HCT116 (cell line): ENCODE data around the gene LRP1B. TPM values are rescaled to one million over a fixed set of nuclear protein-coding genes. Genes with fewer than 3 reads are reported as not detected.

ENCODE experiments used
- ATAC-seq: fragments of 200-7000 bp; cut with Tn5 transposase; 2 replicates; pipeline ENCODE4 v1.9.1; 2020; ENCODE audit warnings: mild to moderate bottlenecking, moderate library complexity
- BruUV-seq: library from RNA; stranded (reverse); fragments of 400-500 nt; replicated peaks from 2 replicates; lab custom pipeline; 2021; lab: Mats Ljungman, UMichigan
- CTCF ChIA-PET: fragments of 300-600 bp; sonication (Branson Sonifier 250); formaldehyde crosslinking; loops from one replicate; lab custom pipeline; 2021; ENCODE audit warnings: antibody characterized with exemption; lab: Charles Lee
- POLR2A ChIA-PET: fragments of 300-600, 350-600 bp; sonication (Branson Sonifier 250); formaldehyde crosslinking; loops from one replicate; lab custom pipeline; 2021; ENCODE audit warnings: antibody characterized with exemption; lab: Charles Lee
- RAD21 ChIA-PET, 2 experiments: fragments of 300-600 bp; sonication (Branson Sonifier 250); formaldehyde crosslinking; loops; one replicate each; lab custom pipeline; 2023; ENCODE audit warnings: low total read pairs in 2 of 2; ENCODE audit not compliant: uncharacterized antibody in 2 of 2, unreplicated experiment in 2 of 2, low non-redundant PET in 1 of 2; lab: Charles Lee
- DNase-seq: peaks from one replicate; pipeline ENCODE4 v3.0.0-alpha.2; 2010; ENCODE audit warnings: low read depth, low spot score
- H2AFZ ChIP-seq: fragments of 200-600 bp; shearing (Covaris generic), sonication (generic); 2 replicates; pipeline ENCODE4 v1.6.1; 2017; ENCODE audit warnings: low read depth, mixed run types, mixed read lengths, antibody characterized with exemption, low read length; ENCODE audit not compliant: poor library complexity, severe bottlenecking
- H3K27ac ChIP-seq: 2 replicates; pipeline ENCODE4 v1.5.1; 2012; ENCODE audit warnings: low read depth, low read length
- H3K27me3 ChIP-seq: fragments of 200-600 bp; sonication (generic); 2 replicates; pipeline ENCODE4 v1.6.1; 2016; ENCODE audit warnings: mixed run types, low read length, mixed read lengths; ENCODE audit not compliant: insufficient read depth
- H3K36me3 ChIP-seq, 2 experiments: fragments of 200-500 bp in 1 of 2; fragments of 200-600 bp in 1 of 2; sonication (Bioruptor generic) in 1 of 2; sonication (generic) in 1 of 2; 2 replicates each; pipeline versions ENCODE4 v1.5.1 to v1.6.1; 2014 to 2016; ENCODE audit warnings: low read length in 2 of 2, inconsistent platforms in 1 of 2, mixed read lengths in 1 of 2, mixed run types in 1 of 2; ENCODE audit not compliant: insufficient read depth in 2 of 2, control insufficient read depth in 1 of 2
- H3K4me1 ChIP-seq, 2 experiments: fragments of 200-600 bp in 1 of 2; sonication (generic) in 1 of 2; 2 replicates each; pipeline versions ENCODE4 v1.5.1 to v1.6.1; 2012 to 2017; ENCODE audit warnings: low read length in 2 of 2, inconsistent platforms in 1 of 2, mild to moderate bottlenecking in 1 of 2, mixed read lengths in 1 of 2, mixed run types in 1 of 2, moderate library complexity in 1 of 2; ENCODE audit not compliant: insufficient read depth in 2 of 2, control insufficient read depth in 1 of 2
- H3K4me2 ChIP-seq: fragments of 200-600 bp; sonication (generic); 2 replicates; pipeline ENCODE4 v1.6.1; 2017; ENCODE audit warnings: mixed run types, low read length, mixed read lengths
- H3K4me3 ChIP-seq, 2 experiments: fragments of 200-600 bp in 1 of 2; sonication (generic) in 1 of 2; replicated peaks in 1 of 2; 2 replicates each; pipeline ENCODE4 v1.5.1; 2011 to 2016; ENCODE audit warnings: low read length in 2 of 2, control low read depth in 1 of 2, low read depth in 1 of 2, mild to moderate bottlenecking in 1 of 2, mixed read lengths in 1 of 2, mixed run types in 1 of 2
- H3K79me2 ChIP-seq: fragments of 200-600 bp; sonication (generic); 2 replicates; pipeline ENCODE4 v1.6.1; 2017; ENCODE audit warnings: mild to moderate bottlenecking, mixed run types, low read length, moderate library complexity, mixed read lengths; ENCODE audit not compliant: insufficient read depth
- H3K9ac ChIP-seq: fragments of 200-600 bp; sonication (generic); 2 replicates; pipeline ENCODE4 v1.6.1; 2016; ENCODE audit warnings: low read length, mixed read lengths
- H3K9me2 ChIP-seq: fragments of 200-600 bp; sonication (generic), shearing (Covaris generic); 2 replicates; pipeline ENCODE4 v1.6.1; 2017; ENCODE audit warnings: mixed run types, mild to moderate bottlenecking, moderate library complexity; ENCODE audit not compliant: insufficient read depth
- H3K9me3 ChIP-seq, 2 experiments: fragments of 200-500 bp in 1 of 2; fragments of 200-600 bp in 1 of 2; sonication (Bioruptor generic) in 1 of 2; sonication (generic) in 1 of 2; 2 replicates each; pipeline ENCODE4 v1.6.1; 2014 to 2017; ENCODE audit warnings: low read length in 2 of 2, mixed read lengths in 2 of 2, inconsistent platforms in 1 of 2, low read depth in 1 of 2, mild to moderate bottlenecking in 1 of 2, mixed run types in 1 of 2, moderate library complexity in 1 of 2; ENCODE audit not compliant: control insufficient read depth in 1 of 2, insufficient read depth in 1 of 2
- H4K20me1 ChIP-seq: fragments of 200-600 bp; sonication (generic), shearing (Covaris generic); 2 replicates; pipeline ENCODE4 v1.6.1; 2017; ENCODE audit warnings: mixed run types, mild to moderate bottlenecking, moderate library complexity; ENCODE audit not compliant: insufficient read depth
- CEBPB ChIP-seq: IDR thresholded peaks from 2 replicates; pipeline ENCODE4 v1.6.1; 2012; ENCODE audit warnings: low read depth
- FOSL1 ChIP-seq: IDR thresholded peaks from 2 replicates; pipeline ENCODE4 v1.6.1; 2012; ENCODE audit warnings: low read depth
- RAD21 ChIP-seq: IDR thresholded peaks from 2 replicates; pipeline ENCODE4 v1.6.1; 2012; ENCODE audit warnings: low read depth, mild to moderate bottlenecking
- SP1 ChIP-seq: IDR thresholded peaks from 2 replicates; pipeline ENCODE4 v1.6.1; 2012; ENCODE audit warnings: low read depth
- SRF ChIP-seq: IDR thresholded peaks from 2 replicates; pipeline ENCODE4 v1.6.1; 2012; ENCODE audit warnings: low read depth
- TCF7L2 ChIP-seq: IDR thresholded peaks from 2 replicates; pipeline ENCODE4 v1.7.0; 2011; ENCODE audit warnings: borderline replicate concordance, inconsistent platforms; ENCODE audit not compliant: insufficient read depth, insufficient read length; ENCODE audit errors: extremely low read depth
- ZNF274 ChIP-seq: fragments of 200-500 bp; sonication (Bioruptor generic); IDR thresholded peaks from 2 replicates; pipeline ENCODE4 v1.6.1; 2014; ENCODE audit warnings: mild to moderate bottlenecking, low read depth, low read length, inconsistent platforms
- intact Hi-C: fragments of 100-400 bp; cut with micrococcal nuclease; formaldehyde crosslinking; loops from 2 replicates; pipeline ENCODE4 v1.10.0; 2022
- total RNA-seq: library from RNA; stranded (reverse); gene quantifications from one replicate; pipeline ENCODE4 v1.2.1, GENCODE V29; 2021; ENCODE audit not compliant: unreplicated experiment
- TF ChIP-seq, protein P1 (sequence below), 3 experiments: fragments of 200-600 bp in 1 of 3; sonication (generic) in 1 of 3; IDR thresholded peaks in 2 of 3; conservative IDR thresholded peaks in 1 of 3; 2 replicates each; pipeline ENCODE4 v1.5.1; 2012 to 2017; ENCODE audit warnings: low read depth in 2 of 3, low read length in 2 of 3, antibody characterized with exemption in 1 of 3, borderline replicate concordance in 1 of 3, control low read depth in 1 of 3, mild to moderate bottlenecking in 1 of 3, mixed read lengths in 1 of 3, mixed run types in 1 of 3, moderate library complexity in 1 of 3; ENCODE audit not compliant: insufficient read depth in 1 of 3
- TF ChIP-seq, protein P2 (sequence below): IDR thresholded peaks from 2 replicates; pipeline ENCODE4 v1.6.1; 2012; ENCODE audit warnings: low read depth
- TF ChIP-seq, protein P3 (sequence below): IDR thresholded peaks from 2 replicates; pipeline ENCODE4 v1.6.1; 2012
- TF ChIP-seq, protein P4 (sequence below): IDR thresholded peaks from 2 replicates; pipeline ENCODE4 v1.6.1; 2011; ENCODE audit warnings: mild to moderate bottlenecking, low read length, moderate library complexity; ENCODE audit not compliant: insufficient replicate concordance; ENCODE audit errors: extremely low read depth

Gene LRP1B
- total RNA-seq, 1 experiment from 2014 or later: 0.34 TPM

DNA sequence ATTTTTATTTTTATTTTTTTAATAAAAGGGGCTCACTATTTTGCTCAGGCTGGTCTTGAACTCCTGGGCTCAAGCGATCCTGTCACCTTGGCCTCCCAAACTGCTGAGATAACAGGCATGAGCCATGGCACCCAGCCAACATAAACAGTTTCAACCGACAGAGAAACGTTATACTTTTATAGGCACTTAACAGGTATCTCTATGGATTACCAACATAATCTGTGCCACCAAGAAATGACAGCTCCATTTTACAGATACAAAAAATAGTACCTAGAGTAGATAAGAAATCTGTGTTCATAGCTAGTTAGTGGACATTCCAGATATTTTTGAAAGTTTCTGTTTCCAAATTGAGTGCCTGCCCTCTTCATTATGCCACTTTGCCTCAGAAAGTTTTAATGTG, 1316.7 kb downstream of the LRP1B start:
- H3K27me3 ChIP-seq: no peaks in the 10 kb centered on the region
- no peaks in the 10 kb centered on the region for H3K36me3 ChIP-seq
- H4K20me1 ChIP-seq: no peaks in the 10 kb centered on the region
- CTCF ChIA-PET: no interaction called here
- intact Hi-C loops: no loop called here
- H3K79me2 ChIP-seq: no peaks in the 10 kb centered on the region
- no peaks in the 10 kb centered on the region for H3K9me2 ChIP-seq
- no peak overlapping the region for H3K4me3 ChIP-seq
- DNase-seq (no peak), ATAC-seq (no peak)
- POLR2A ChIA-PET: no interaction called here
- no peaks in the 10 kb centered on the region for H3K4me1 ChIP-seq
- H3K27ac ChIP-seq: no peak overlapping the region
- H3K9ac ChIP-seq: no peak overlapping the region
- TF ChIP-seq SP1 (no peak), CEBPB (no peak), FOSL1 (no peak), TCF7L2 (no peak), RAD21 (no peak), ZNF274 (no peak), SRF (no peak)
- TF ChIP-seq, protein P1, sequence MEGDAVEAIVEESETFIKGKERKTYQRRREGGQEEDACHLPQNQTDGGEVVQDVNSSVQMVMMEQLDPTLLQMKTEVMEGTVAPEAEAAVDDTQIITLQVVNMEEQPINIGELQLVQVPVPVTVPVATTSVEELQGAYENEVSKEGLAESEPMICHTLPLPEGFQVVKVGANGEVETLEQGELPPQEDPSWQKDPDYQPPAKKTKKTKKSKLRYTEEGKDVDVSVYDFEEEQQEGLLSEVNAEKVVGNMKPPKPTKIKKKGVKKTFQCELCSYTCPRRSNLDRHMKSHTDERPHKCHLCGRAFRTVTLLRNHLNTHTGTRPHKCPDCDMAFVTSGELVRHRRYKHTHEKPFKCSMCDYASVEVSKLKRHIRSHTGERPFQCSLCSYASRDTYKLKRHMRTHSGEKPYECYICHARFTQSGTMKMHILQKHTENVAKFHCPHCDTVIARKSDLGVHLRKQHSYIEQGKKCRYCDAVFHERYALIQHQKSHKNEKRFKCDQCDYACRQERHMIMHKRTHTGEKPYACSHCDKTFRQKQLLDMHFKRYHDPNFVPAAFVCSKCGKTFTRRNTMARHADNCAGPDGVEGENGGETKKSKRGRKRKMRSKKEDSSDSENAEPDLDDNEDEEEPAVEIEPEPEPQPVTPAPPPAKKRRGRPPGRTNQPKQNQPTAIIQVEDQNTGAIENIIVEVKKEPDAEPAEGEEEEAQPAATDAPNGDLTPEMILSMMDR (IDR thresholded peaks at IDR 0.05 in 2 of 3, conservative IDR thresholded peaks at IDR 0.05 in 1 of 3; ENCODE audit: borderline replicate concordance in 1 of 3, insufficient read depth in 1 of 3, low read depth in 2 of 3, low read length in 2 of 3): no peak
- TF ChIP-seq, protein P2, sequence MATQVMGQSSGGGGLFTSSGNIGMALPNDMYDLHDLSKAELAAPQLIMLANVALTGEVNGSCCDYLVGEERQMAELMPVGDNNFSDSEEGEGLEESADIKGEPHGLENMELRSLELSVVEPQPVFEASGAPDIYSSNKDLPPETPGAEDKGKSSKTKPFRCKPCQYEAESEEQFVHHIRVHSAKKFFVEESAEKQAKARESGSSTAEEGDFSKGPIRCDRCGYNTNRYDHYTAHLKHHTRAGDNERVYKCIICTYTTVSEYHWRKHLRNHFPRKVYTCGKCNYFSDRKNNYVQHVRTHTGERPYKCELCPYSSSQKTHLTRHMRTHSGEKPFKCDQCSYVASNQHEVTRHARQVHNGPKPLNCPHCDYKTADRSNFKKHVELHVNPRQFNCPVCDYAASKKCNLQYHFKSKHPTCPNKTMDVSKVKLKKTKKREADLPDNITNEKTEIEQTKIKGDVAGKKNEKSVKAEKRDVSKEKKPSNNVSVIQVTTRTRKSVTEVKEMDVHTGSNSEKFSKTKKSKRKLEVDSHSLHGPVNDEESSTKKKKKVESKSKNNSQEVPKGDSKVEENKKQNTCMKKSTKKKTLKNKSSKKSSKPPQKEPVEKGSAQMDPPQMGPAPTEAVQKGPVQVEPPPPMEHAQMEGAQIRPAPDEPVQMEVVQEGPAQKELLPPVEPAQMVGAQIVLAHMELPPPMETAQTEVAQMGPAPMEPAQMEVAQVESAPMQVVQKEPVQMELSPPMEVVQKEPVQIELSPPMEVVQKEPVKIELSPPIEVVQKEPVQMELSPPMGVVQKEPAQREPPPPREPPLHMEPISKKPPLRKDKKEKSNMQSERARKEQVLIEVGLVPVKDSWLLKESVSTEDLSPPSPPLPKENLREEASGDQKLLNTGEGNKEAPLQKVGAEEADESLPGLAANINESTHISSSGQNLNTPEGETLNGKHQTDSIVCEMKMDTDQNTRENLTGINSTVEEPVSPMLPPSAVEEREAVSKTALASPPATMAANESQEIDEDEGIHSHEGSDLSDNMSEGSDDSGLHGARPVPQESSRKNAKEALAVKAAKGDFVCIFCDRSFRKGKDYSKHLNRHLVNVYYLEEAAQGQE: no peak
- TF ChIP-seq, protein P3, sequence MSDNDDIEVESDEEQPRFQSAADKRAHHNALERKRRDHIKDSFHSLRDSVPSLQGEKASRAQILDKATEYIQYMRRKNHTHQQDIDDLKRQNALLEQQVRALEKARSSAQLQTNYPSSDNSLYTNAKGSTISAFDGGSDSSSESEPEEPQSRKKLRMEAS: no peak
- TF ChIP-seq, protein P4, sequence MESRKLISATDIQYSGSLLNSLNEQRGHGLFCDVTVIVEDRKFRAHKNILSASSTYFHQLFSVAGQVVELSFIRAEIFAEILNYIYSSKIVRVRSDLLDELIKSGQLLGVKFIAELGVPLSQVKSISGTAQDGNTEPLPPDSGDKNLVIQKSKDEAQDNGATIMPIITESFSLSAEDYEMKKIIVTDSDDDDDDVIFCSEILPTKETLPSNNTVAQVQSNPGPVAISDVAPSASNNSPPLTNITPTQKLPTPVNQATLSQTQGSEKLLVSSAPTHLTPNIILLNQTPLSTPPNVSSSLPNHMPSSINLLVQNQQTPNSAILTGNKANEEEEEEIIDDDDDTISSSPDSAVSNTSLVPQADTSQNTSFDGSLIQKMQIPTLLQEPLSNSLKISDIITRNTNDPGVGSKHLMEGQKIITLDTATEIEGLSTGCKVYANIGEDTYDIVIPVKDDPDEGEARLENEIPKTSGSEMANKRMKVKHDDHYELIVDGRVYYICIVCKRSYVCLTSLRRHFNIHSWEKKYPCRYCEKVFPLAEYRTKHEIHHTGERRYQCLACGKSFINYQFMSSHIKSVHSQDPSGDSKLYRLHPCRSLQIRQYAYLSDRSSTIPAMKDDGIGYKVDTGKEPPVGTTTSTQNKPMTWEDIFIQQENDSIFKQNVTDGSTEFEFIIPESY: no peak
- H3K9me3 ChIP-seq: no peaks in the 10 kb centered on the region
- H2AFZ ChIP-seq: no peak overlapping the region
- no TSS peak for BruUV-seq
- no peak overlapping the region for H3K4me2 ChIP-seq
- RAD21 ChIA-PET: no interaction called here
